ENCODE measurements around the gene MTOR.
"Not testable (repeated sequence)": the region's sequence is repeated elsewhere in the genome, so short reads cannot be mapped to it uniquely, and the experiment has no call there.

Gene MTOR

DNA sequence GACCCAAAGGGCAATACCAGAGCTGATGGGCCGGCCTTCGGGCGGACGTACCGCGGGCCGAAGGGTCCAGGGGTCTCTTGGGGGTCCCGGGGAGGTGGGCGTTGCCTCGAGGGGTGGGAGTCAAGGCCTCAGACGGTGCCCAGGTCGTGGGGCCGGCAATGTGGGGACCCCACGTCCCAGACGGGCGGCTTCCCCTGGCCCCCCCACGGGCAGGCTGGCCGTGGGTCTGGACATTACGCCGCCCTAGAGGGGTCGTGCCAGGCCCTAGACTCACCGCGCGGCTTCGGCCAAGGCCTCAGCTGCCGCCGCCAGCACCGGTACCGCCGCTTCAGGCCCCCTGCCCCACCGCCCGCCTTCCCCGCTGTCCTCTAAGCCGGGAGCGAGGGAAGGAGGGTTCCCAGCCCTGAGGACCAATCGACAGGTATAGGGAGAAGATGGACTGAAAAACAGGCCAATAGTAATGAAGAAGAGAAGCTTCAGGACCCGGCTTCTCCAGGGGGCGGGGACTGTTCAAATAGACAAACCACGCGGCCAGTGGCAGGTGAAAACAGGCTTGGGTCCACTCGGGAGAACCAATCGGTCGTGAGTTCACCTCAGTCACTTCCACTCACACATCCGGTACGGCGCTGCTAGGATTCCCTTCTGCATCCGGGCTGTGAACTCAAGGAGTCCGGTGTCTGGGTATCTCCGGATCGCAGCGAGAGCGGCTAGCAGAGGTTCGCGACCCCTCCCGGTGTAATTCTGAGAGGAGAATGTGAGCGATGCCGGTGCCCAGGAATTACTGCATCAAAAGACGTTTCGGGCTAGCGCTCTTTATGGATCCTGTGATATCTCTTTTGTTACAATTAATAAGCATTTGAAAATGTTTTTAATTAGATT lies at the start of gene MTOR:
MTOR (minus strand) TSS at position 381 of the 879 bp plus-strand sequence. CDS start 3,142 bp downstream, outside the sequence.
- DNase-seq = peak; percentile 100

DNA sequence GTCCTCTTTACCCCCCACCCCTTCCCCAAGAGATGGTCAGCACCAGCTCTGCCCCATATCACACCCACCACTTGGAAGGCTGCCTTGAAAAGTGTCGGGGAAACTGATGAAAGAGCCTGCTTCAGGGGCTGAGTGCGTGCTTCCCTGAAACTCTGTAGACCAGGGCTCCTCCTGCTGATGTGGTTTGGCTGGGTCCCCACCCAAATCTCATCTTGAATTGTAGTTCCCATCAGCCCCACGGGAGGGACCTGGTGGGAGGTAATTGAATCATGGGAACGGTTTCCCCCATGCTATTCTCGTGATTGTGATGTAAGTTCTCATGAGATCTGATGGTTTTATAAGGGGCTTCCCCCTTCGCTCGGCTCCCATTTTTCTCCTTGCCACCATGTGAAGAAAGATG lies 47.0 kb upstream of the MTOR start:
- DNase-seq = no peak

DNA sequence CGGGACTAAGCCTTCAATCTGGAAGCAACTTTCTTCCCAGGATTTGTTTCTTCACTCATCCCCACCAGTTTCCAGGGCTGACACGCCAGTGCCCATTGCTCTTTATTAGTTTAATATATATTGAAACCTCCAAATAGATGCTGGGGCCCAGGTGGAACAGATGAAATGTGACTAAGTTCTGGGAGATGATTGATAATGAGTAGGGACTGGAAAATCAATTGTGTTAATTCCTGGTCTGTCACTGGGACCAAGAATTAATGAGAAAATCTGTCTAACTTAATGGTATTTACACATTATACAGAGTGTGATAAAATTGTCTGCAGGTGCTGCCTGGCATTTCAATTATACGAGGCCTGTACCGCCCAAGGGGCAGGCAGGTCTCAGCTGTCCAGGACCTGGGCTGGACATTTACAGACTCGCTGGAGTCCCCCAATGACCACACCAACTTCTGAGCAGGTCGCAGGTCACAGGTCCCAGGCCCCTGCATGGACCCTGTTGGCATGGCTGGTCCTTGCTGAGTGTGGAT lies 46.4 kb upstream of the MTOR start:
- DNase-seq = no peak

DNA sequence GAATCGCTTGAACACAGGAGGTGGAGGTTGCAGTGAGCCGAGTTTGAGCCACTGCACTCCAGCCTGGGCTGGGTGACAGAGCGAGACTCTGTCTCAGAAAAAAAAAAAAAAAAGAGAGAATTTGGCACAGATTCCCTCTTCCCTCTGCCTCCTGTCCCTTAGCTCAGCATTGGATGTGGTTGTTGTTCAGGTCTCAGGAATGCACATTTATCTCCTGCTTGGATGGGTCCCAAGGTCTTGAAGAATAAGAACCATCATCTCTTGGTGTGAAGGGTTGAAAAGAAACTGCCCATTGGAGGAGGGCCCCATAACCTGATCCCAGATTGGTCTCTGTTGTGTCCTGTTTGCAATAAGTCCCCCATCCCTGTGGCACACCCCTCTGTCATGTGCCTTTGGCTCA lies 45.5 kb upstream of the MTOR start:
- no peak for DNase-seq

DNA sequence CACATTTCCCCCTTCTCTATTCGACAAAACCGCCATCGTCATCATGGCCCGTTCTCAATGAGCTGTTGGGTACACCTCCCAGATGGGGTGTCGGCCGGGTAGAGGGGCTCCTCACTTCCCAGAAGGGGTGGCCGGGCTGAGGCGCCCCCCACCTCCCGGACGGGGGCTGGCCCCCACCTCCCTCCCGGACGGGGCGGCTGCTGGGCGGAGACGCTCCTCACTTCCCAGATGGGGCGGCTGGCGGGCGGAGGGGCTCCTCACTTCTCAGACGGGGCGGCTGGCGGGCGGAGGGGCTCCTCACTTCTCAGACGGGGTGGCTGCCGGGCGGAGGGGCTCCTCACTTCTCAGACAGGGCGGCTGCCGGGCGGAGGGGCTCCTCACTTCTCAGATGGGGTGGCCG lies 43.2 kb upstream of the MTOR start:
- not testable (repeated sequence) for DNase-seq

DNA sequence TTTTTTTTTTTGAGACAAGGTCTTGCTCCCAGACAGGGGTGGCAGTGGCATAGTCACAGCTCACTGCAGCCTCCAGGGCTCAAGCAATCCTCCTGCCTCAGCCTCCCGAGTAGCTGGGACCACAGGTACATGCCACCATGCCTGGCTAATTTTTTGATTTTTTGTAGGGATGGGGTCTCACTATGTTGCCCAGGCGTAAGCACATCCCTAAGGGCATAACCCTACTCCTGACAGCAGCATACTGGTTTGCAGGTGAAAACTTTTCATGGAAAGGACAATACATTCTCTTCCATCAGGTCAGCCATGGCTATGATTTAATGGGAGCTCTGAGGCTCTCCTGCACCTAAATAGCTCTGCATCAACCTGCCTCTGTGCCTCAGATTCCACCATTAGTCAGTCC lies 40.0 kb upstream of the MTOR start:
- DNase-seq = no peak

DNA sequence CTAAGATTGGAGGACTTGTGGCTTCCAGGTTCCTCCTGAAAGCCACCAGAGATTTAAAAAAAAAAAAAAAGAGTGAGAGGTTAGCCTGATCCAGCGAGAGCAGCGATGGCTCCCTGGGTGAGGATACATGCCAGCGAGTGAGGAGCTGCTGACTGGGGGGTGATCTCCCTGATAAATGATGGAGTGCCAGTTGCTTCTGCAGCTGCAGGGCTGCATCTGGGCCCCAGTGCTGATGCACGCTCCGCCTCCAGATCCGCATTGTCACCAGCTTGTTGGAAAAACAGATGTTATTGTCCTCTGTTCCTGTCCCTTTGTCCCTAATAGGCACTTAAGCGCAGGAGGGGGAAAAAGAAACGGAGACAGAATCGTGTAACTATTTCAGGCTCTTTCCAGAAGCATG lies 39.2 kb upstream of the MTOR start:
- no peak for DNase-seq

DNA sequence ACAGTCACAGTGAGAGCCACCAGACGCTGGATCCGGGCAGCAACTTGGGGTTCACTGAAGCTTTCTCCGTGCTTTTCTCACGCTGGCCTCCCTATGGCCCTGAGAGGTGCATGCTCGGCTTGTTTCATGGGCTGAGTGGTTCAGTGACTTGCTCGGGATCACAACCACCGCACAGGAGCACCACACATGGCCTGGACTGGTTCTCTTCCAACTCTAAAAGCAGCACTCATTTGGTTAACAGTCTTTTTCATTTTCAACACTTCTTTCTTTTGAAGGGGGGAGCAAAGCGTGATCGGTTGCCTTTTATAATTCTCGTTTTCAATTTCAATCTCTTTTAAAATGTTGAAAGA lies 36.8 kb upstream of the MTOR start:
- DNase-seq = no peak

DNA sequence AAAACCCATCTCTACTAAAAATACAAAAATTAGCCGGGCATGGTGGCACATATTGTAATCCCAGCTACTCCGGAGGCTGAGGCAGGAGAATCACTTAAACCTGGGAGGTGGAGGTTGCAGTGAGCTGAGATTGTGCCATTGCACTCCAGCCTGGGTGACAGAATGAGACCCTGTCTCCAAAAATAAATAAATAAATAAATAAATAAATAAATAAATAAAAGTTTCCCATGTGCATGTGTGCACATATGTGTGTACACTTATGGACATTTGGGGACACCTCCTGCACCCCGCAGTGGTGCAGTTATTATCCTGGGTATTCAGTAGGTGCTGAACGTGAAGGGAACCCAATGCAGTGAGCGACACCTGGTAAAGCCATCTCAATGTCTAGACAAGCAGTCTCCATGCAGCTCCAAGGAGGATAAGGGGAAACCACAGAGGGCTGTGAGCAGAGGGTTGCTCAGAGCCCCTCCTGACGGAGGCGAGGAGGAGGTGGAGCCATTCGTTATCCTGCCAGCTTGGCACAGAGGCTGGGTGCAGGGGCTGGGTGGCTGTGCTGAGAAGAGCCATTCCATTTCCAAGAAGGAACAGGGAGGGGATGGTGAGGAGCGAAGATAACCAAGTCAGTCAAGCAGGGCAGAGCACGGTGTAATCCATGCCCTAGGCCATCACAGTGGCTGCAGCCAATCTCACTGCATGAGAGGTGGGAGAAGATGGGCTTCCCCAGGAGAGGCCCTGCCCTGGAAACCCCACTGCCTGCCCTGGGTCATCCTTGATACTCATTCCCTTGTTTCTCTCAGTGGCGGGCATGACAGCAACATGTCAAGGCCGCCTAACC lies 36.3 kb upstream of the MTOR start:
- no peak for DNase-seq

DNA sequence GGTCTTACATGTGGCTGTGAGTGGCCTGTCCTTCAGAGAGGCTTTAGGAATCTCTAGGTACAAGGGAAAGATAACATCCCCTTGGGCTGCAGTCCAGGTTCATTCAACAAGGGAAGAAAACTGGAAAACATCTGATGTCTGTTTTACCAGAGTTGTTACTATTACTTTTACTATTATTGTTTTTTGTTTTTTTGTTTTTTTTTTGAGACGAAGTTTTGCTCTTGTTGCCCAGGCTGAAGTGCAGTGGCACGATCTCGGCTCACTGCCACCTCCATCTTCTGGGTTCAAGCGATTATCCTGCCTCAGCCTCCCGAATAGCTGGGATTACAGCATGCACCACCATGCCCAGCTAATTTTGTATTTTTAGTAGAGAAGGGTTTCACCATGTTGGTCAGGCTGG lies 35.4 kb upstream of the MTOR start:
- not testable (repeated sequence) for DNase-seq

DNA sequence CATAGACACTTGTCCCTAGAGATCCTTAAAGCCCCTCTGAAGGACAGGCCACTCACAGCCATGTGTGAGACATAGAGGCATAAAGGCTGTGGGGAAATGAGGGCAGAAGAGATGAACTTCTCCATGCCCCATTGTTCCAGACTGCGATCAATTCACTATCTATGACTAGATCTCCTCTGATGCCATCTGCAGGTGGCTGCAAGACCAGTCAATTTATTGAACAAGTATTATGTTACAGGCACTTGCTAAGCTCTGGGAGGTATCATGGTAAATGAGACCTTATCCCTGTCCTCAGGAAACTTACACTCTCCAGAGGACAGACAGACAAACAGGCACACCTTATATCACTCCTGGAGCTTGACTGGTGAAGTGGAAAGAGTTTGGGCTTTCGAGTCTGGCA lies 33.6 kb upstream of the MTOR start:
- no peak for DNase-seq

DNA sequence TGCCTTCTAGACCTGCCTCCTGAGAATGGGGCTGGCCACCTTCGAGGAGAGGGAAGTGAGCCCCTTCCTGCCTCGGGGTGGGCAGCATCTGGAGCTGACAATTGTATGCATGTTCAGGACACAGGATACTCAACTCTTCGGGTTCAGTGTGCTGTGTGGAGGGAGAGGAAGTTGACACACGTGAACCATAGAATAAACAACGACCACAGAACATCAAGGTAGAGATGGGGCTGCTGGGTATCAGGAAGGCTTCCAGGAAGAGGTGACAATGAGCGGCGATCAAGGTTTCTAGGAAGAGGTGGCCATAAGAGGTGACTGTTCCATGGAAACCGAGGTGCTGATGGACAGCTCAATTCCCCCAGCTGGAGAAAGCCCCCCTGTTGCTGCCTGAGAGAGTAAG lies 32.6 kb upstream of the MTOR start:
- no peak for DNase-seq

DNA sequence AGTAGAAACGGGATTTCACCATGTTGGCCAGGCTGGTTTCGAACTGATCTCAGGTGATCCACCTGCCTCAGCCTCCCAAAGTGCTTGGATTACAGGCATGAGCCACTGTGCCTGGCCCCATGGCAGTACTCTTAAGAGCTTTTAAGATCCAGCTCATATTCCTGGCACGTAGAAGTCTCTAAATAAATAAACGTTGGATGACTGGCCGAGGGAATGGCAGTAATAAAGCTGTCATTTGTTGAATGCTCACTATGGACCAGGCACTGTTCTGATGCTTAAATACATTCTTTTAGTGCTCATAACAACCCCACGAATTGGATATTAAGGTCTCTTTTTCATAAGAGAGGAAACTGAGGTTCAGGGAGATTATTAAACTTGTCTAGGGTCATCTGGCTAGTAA lies 31.5 kb upstream of the MTOR start:
- DNase-seq = no peak

DNA sequence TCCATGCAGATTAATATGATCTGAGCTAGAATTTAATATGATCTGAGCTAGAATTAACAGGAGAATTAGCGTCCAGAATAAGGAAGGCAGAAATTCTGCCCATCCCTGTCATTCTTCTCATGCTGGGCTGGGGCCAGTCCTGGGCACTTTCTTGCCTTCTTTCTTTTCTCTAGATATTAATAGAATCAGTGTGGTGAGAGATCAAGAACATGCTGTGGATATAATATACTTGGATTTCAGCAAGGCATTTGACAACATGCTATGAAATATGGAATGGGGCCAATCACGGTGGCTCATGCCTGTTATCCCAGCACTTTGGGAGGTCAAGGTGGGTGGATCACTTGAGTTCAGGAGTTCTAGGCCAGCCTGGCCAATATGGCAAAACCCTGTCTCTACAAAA lies 28.7 kb upstream of the MTOR start:
- no peak for DNase-seq

DNA sequence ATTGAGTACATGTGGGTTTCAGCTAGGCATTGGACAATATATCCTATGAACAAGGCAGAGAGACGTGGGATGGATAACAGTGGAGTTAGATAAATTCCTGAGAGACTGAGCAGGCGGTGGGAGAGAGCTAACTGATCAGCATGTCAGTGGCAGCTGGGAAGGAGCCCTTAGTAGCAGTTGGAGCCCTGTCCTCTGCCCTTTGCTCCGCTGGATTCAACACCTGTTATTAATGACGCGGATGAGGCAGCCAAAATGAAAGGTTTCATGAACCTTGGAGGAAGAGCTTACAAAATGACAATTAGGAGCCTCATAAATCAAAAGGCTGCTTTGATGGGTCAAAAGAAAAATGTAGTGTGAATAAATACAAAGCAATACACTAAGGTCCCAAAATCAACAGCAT lies 26.7 kb upstream of the MTOR start:
- no peak for DNase-seq

DNA sequence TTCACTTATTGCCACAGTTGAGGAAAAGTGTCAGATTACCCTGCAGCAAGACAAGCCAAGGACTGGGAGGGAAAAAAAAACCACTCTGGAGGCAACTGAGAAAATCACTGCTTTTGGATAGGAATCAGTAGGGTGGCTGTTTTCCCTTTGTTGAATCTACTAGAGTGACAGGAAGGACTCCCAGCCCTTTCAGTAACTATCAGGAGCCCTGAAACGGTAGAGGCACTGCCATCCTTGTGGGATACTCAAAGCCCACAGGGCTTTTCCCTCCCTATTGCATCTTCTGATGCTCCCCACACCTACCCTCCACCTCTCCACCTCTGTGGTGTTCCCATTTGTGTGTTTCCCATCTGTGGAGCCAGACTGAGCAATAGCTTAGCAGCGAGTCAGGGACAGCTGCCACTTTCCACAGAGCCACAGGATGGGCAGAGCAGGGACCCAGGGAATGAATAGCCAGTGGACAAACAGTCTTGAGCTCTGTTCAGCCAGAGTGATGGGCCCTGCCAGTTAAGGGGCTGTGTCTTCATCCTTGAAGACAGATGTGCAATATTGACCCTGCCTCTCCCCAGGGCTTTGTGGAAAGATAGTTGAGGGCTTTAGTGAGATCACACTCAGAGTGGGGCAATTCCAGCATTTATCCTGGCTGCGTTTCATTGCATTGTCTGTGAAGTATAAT lies 24.5 kb upstream of the MTOR start:
- DNase-seq = no peak

DNA sequence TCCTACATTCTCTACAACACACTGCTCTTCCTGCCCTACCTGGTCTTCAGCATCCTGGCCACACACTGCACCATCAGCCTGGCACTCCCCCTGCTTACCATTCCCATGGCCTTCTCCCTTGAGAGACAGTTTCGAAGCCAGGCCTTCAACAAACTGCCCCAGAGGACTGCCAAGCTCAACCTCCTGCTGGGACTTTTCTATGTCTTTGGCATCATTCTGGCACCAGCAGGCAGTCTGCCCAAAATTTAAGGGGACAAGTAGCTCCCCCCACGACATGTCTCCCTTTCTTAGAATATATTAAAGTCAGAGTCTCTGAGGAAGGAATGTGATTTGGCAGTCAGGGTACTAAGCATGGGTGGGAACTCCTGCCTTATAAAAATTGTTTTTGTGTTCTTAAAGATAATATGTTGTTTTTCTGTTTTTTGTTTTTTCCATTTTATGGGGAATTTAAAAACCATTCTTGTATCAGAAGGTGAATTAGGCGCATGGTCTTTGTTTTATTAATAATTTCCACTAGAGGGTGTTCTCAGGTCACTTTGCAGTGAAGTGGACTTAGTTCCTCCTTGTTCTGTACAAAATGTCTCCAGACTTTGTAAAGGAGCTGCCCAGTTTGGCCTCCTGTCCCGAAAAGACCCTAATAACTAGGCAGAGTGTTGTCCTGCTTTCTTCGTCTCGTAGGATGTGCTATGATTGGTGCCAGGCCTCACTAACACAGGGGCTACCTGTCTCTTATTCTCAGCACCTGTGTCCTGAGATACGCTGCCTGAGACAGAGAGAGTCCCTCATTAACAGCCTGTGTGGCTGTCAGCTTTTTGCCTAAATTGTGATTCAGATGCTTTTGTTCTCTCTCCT lies 23.8 kb upstream of the MTOR start:
- no peak for DNase-seq

DNA sequence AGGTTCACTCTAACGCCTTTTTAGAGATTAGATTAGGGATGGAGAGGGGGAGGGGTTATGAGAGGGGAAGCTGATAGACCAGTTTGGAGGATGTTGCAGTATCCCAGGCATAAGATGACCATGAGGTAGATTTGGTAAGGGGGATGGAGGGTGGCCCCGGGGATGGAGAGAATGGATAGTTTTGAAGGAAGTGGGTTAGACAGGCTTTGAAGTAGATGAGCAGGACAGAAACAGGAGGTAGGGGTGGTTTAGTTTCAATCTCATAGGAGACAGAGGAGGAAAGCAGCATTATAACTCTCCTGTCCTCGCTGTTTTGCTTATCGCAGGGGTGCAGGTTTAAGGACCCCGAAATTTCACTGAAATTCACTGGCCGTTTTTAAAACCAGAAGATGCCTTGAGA lies 22.4 kb upstream of the MTOR start:
- DNase-seq = no peak

DNA sequence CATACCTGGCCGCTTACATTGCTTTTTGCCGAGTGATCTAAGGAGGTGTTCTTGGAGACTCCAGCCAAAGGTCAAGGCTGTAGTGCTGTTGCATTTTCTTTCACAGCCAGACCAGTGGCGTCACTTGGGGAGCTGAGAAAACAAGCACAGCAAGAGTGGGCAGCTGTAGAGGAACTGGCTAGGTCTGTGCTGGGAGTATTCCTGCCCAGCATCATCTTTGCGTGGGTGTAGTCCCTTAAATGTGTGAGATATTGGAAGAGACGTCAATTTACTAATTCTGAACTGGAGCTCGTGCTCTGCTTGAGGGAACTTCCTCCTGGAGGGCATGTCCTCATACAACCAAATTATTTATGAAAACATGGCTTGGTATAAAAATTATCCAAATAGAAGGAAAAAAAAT lies 20.8 kb upstream of the MTOR start:
- no peak for DNase-seq

DNA sequence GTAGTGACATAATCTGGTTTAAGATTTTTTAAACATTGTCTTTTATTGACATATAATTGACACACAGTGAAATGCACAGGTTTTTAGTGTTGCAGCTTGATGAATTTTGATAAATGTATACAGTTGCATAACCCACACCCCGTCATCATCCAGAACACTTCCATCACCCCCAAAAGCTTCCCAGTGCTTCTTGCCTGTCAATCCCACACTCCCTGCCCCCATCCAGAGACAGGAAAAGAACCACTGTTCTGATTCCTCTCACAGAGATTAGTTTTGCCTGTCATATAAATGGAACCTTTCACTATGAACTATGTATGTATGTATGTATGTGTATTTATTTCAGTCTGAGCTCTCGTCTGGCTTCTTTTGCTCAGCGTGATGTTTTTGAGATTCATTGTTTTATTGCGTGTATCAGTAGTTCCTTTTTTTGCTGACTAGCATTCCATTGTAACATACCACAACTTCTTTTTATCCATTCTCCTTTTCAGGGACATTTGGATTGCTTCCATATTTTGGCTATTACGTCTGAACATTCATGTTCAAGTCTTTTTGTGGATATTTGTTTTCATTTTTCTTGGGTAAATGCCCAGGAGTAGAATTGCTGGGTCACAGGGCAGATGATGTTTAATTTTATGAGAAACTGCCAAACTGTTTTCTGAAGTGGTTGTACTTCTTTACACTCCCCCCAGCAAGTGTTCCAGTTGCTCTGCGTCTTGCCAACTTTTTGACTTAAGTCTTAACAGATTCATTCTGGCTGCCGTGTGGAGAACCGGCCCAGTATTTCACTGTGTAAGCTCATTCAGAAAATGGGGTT lies 19.4 kb upstream of the MTOR start:
- DNase-seq = no peak

DNA sequence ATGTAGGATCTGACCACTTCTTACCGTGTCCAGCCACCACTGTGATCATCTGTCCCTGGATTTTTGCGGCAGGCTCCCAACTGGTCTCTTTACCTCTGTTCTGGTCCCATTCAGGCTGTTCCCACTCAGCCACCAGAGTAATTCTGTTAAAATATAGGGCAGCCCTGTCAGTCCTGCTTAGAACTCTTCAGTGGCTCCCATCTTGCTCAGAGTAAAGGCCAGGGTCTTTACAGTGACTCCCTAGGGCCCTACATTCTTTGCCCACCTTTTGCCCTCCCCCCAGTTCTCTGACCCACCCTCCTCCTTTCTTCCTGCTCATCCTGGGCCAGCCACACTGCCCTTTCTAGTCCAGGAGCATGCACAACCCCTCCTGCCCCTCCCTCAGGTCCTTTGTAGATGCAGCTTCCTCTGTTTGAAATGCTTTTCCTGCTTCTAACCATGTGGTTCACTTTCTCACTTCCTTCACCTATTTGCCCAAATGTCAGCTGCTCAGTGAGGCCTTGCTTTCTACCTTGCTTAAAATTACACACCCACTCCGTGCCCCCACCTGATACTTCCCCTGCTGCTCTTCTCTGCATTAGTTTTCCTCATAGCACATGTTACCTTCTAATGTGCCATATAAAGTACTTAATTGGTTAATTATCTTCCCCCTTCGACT lies 18.5 kb upstream of the MTOR start:
- no peak for DNase-seq
